Measurements from ENCODE around the gene COMT.

The COMT gene

GRCh38 chr22:20013382-20013871, 71.9 kb downstream of the COMT start:
- DNase-seq = no peak

GRCh38 chr22:20014526-20015186, 73.1 kb downstream of the COMT start:
- peak in 1 of 2 experiments; percentile 61 for DNase-seq

GRCh38 chr22:20015187-20015625, 73.6 kb downstream of the COMT start:
- DNase-seq = no peak

- DNase-seq = no peak
These were observed 74.6 kb downstream of the COMT start for GRCh38 chr22:20015971-20016733.

GRCh38 chr22:20016734-20017621, 75.4 kb downstream of the COMT start, which contains the start of gene ARVCF:
TSS of gene ARVCF (minus strand) at chr22:20016823. CDS start at chr22:19990794, 26,029 bp downstream.
- peak in 1 of 2 experiments; percentile 81 for DNase-seq

GRCh38 chr22:20017622-20017958, 76.0 kb downstream of the COMT start:
- no peak for DNase-seq

GRCh38 chr22:20018001-20018400, 76.4 kb downstream of the COMT start:
- no peak for DNase-seq

Measured in cerebellar nuclear complex (tissue), 1 donor.